Ascending aorta (tissue), 2 donors: ENCODE results near the gene FBXO48. TPM values are rescaled to one million over a fixed set of nuclear protein-coding genes. Genes with fewer than 3 reads are reported as not detected.

Source experiments
- DNase-seq, 2 donors: peaks; one replicate each; pipeline ENCODE4 v3.0.0-alpha.2; 2019; ENCODE audit warnings: low spot score in 2 of 2
- H3K27ac ChIP-seq, 2 donors: fragments of 200-600 bp; sonication (generic); one replicate each; pipeline ENCODE4 v1.5.1; 2016 to 2017; ENCODE audit warnings: mild to moderate bottlenecking in 1 of 2
- H3K27me3 ChIP-seq: fragments of 200-600 bp; sonication (generic); one replicate; pipeline ENCODE4 v1.5.1; 2017
- H3K36me3 ChIP-seq, 2 donors: fragments of 200-600 bp; sonication (generic); one replicate each; pipeline ENCODE4 v1.5.1; 2016
- H3K4me1 ChIP-seq, 2 donors: fragments of 200-600 bp; sonication (generic); one replicate each; pipeline ENCODE4 v1.5.1; 2016 to 2017; ENCODE audit warnings: mild to moderate bottlenecking in 1 of 2
- H3K4me3 ChIP-seq, 2 donors: fragments of 200-600 bp; sonication (generic); one replicate each; pipeline ENCODE4 v1.5.1; 2016 to 2017; ENCODE audit warnings: mild to moderate bottlenecking in 1 of 2
- H3K9me3 ChIP-seq, 2 donors: fragments of 200-600 bp; sonication (generic); one replicate each; pipeline ENCODE4 v1.5.1; 2016
- intact Hi-C: fragments of 100-400 bp; cut with DNase I; formaldehyde crosslinking; loops from one replicate; pipeline ENCODE4 v1.15.1; 2023
- total RNA-seq: library from RNA; depleted of rRNA; stranded (reverse); fragments of >200 nt; gene quantifications from one replicate; pipeline ENCODE4 v1.1.0, GENCODE V29; 2016
- TF ChIP-seq, protein P1 (sequence below), 3 experiments: fragments of 200-600 bp in 2 of 3; fragments of 450-650 bp in 1 of 3; sonication (generic) in 2 of 3; IDR thresholded peaks; one replicate each; pipeline ENCODE4 v1.5.1; 2016 to 2019; ENCODE audit warnings: antibody characterized with exemption in 3 of 3, mild to moderate bottlenecking in 1 of 3, moderate library complexity in 1 of 3

The FBXO48 gene
- total RNA-seq, 1 donor from 2014 or later = 1.2 TPM

- Histone ChIP-seq H3K36me3 (peaks cover 0 to 5% of the 10 kb centered on the region in 2 donors), H3K4me3 (no peak overlapping the region), H3K4me1 (no peaks in the 10 kb centered on the region), H3K27me3 (no peaks in the 10 kb centered on the region), H3K27ac (no peak overlapping the region), H3K9me3 (no peaks in the 10 kb centered on the region)
- TF ChIP-seq, protein P1, sequence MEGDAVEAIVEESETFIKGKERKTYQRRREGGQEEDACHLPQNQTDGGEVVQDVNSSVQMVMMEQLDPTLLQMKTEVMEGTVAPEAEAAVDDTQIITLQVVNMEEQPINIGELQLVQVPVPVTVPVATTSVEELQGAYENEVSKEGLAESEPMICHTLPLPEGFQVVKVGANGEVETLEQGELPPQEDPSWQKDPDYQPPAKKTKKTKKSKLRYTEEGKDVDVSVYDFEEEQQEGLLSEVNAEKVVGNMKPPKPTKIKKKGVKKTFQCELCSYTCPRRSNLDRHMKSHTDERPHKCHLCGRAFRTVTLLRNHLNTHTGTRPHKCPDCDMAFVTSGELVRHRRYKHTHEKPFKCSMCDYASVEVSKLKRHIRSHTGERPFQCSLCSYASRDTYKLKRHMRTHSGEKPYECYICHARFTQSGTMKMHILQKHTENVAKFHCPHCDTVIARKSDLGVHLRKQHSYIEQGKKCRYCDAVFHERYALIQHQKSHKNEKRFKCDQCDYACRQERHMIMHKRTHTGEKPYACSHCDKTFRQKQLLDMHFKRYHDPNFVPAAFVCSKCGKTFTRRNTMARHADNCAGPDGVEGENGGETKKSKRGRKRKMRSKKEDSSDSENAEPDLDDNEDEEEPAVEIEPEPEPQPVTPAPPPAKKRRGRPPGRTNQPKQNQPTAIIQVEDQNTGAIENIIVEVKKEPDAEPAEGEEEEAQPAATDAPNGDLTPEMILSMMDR (IDR thresholded peaks at IDR 0.05) = no peak
- no peak for DNase-seq
- intact Hi-C loops = no loop called here
Observed at GRCh38 chr2:68506170-68506569, 39.1 kb upstream of the FBXO48 start.

GRCh38 chr2:68505603-68506159 lies 38.6 kb upstream of the FBXO48 start:
- intact Hi-C loops = no loop called here
- Histone ChIP-seq H3K9me3 (no peaks in the 10 kb centered on the region), H3K4me3 (no peak overlapping the region), H3K27me3 (no peaks in the 10 kb centered on the region), H3K27ac (no peak overlapping the region), H3K4me1 (no peaks in the 10 kb centered on the region), H3K36me3 (peaks cover 0 to 5% of the 10 kb centered on the region in 2 donors)
- DNase-seq = no peak
- TF ChIP-seq, protein P1 (IDR thresholded peaks at IDR 0.05) = no peak

GRCh38 chr2:68501768-68502167 lies 34.7 kb upstream of the FBXO48 start:
- Histone ChIP-seq H3K27ac (no peak overlapping the region), H3K4me3 (no peak overlapping the region), H3K27me3 (no peaks in the 10 kb centered on the region), H3K4me1 (no peaks in the 10 kb centered on the region), H3K36me3 (no peaks in the 10 kb centered on the region), H3K9me3 (no peaks in the 10 kb centered on the region)
- TF ChIP-seq, protein P1 (IDR thresholded peaks at IDR 0.05) = no peak
- DNase-seq = no peak
- intact Hi-C loops = no loop called here

- Histone ChIP-seq H3K4me3 (no peak overlapping the region), H3K36me3 (no peaks in the 10 kb centered on the region), H3K4me1 (no peaks in the 10 kb centered on the region), H3K27me3 (no peaks in the 10 kb centered on the region), H3K27ac (no peak overlapping the region), H3K9me3 (peaks cover 0 to 3% of the 10 kb centered on the region in 2 donors)
- DNase-seq = no peak
- intact Hi-C loops = no loop called here
- TF ChIP-seq, protein P1 (IDR thresholded peaks at IDR 0.05) = no peak
Observed at GRCh38 chr2:68500649-68501048, 33.6 kb upstream of the FBXO48 start.

DNA sequence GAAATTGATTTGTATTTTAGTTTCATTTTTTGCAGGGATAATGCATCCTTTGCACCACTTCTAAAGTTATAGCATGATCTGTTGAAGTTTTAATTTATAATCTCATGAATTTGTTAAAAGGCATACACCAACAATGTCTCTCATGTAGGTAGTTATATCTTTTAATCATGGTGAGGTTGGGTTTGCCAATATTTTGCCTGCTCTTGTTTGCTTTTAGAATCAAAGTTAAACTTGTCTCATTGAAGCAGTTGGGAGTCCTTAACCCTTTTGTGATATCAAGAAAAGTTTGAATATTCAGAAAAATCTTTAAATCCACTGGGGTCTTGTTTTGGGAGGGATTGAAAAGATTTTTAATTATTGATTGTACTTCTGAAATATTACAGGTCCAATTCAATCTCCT lies 32.0 kb upstream of the FBXO48 start:
- no peaks in the 10 kb centered on the region for H3K36me3 ChIP-seq
- DNase-seq = no peak
- no peaks in the 10 kb centered on the region for H3K4me1 ChIP-seq
- TF ChIP-seq, protein P1 (IDR thresholded peaks at IDR 0.05) = no peak
- H3K27me3 ChIP-seq = no peaks in the 10 kb centered on the region
- intact Hi-C loops = no loop called here
- H3K4me3 ChIP-seq = no peak overlapping the region
- H3K27ac ChIP-seq = no peak overlapping the region
- peaks cover 0 to 3% of the 10 kb centered on the region in 2 donors for H3K9me3 ChIP-seq

- H3K36me3 ChIP-seq = no peaks in the 10 kb centered on the region
- no peak for DNase-seq
- H3K4me3 ChIP-seq = no peak overlapping the region
- H3K27ac ChIP-seq = no peak overlapping the region
- H3K27me3 ChIP-seq = no peaks in the 10 kb centered on the region
- TF ChIP-seq, protein P1 (IDR thresholded peaks at IDR 0.05) = no peak
- intact Hi-C loops = no loop called here
- H3K4me1 ChIP-seq = no peaks in the 10 kb centered on the region
- H3K9me3 ChIP-seq = peaks cover 0 to 3% of the 10 kb centered on the region in 2 donors
Observed at GRCh38 chr2:68491582-68491981, 24.5 kb upstream of the FBXO48 start.
